Activated T-cell treated with anti-CD3 and anti-CD28 coated beads, Interleukin-2, amount 50 U/mL, for 48 hours (primary cell): Measurements from ENCODE around the gene SIRT6.
"Not testable (repeated sequence)": the region's sequence is repeated elsewhere in the genome, so short reads cannot be mapped to it uniquely, and the experiment has no call there.

ENCODE experiments used
- DNase-seq, 2 experiments: peaks; one replicate each; pipeline ENCODE4 v3.0.0-alpha.2; 2020

SIRT6 gene

DNA sequence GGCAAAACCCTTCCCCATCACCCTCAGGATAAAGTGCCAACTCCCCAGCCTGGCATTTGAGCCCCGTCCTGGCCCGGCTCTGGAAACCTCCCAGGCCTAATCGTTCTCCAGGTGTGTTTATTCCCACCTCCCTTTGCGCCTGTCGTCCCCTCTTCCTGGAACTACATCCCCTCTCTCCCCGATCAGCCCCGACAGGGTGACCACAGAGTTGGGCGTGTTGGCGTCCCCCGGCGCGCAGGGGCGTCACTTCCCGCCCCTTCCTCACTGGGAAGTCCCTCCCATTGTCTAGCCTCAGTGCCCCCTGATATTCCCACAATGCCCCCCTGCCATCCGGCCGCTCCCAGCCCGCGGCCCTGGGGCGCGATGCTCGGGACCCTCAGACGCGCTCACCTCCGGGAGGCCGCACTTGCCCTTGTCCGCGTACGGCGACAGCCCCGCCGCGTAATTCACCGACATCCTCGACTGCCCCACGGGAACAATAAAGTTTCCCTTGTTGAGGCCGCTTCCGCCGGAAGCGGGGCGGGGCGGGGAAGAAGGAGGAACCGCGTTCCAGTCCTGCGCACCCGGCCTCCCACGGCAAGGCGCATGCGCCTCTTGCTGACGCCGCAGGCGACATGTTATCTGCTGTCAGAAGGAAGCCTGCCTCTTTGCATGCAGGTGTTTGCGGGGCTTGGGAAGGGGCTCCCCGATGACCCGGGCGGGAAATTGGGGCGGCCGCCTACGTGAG lies at the start of gene SIRT6, which contains the start of gene ANKRD24:
TSS of gene SIRT6 (minus strand) at position 480 of the 727 bp plus-strand sequence. CDS start at position 456, 24 bp downstream.
TSS of gene ANKRD24 (plus strand) at position 606 of the 727 bp plus-strand sequence. CDS start 3,737 bp downstream, outside the sequence.
- DNase-seq: peak; percentile 95 to 96

DNA sequence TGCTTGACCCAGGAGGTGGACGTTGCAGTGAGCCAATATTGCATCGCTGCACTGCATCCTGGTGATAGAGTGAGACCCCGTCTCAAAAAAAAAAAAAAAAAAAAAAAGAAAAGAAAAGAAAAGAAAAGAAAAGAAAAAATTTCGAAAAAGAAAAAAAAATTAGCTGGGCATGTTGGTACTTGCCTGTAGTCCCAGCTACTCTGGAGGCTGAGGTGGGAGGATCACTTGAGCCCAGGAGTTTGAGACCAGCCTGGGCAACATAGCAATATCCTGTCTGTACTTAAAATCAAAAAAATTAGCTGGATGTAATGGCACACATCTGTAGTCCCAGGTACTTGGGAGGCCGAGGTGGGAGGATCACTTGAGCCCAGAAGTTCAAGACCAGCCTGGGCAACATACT lies 49.8 kb upstream of the SIRT6 start:
- not testable (repeated sequence) for DNase-seq

GRCh38 chr19:4231521-4231920 lies 49.2 kb upstream of the SIRT6 start:
- not testable (repeated sequence) for DNase-seq

DNA sequence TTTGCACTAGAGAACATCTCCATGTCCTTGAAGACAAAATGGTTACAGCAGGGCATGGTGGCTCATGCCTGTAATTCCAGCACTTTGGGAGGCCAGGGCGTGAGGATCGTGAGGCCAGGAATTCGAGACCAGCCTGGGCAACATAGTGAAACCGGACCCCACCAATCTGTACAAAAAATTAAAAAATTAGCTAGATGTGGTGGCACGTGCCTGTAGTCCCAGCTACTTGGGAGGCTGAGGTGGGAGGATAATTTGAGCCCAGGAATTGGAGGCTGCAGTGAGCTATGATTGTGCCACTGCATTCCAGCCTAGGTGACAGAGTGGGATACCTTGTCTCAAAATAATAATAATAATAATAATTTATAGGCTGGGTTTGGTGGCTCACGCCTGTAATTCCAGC lies 47.9 kb upstream of the SIRT6 start:
- DNase-seq: not testable (repeated sequence)

DNA sequence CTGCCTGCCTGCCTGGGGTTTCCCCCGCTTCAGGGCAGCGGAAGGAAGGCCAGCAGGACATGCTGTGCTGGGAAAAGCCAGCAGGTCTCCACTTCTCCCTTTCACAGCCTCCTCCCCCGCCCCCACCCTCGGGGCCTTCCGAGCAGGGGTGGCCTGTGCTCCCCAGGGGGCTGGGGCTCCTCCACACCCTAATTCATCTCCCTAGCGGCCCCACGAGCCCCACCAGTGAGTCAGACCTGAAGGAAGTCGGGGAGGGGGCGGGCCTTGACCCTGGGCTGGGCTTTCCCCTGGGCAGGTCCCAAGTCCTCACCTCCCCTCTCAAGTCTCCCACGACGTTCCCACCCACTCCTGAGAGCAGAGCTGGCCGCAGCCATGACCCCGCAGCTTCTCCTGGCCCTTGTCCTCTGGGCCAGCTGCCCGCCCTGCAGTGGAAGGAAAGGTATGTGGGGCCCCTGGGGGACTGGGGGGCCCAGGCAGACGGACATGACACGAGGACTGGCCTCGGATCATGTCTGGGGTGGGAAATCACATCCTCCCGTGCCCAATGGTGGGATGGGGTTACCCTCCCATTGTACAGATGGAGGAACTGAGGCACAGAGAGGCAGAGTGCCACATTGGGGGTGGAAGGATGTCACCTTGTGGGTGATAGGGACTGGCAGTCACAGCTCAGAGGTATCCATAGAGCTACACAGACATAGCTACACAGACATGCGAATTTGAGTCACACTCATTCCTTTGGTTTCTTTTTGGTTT lies 47.0 kb upstream of the SIRT6 start, which contains the start of gene EBI3:
TSS of gene EBI3 (plus strand) at position 345 of the 753 bp plus-strand sequence. CDS start at position 373, 28 bp downstream.
- peak; percentile 74 to 81 for DNase-seq

DNA sequence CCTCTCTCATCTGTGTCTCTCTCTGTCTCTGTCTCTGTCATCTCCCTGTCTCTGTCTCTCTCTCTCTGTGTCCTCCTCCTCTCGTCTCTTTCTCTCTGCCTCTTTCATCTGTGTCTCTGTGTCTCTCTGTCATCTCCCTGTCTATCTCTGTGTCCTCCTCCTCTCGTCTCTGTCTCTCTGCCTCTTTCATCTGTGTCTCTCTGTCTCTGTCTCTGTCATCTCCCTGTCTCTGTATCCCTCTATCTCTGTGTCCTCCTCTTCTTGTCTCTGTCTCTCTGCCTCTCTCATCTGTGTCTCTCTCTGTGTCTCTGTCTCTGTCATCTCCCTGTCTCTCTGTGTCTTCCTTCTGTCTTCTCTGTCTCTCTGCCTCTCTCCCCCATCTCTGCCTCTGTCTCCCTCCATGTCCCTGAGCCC lies 46.4 kb upstream of the SIRT6 start:
- no peak for DNase-seq

DNA sequence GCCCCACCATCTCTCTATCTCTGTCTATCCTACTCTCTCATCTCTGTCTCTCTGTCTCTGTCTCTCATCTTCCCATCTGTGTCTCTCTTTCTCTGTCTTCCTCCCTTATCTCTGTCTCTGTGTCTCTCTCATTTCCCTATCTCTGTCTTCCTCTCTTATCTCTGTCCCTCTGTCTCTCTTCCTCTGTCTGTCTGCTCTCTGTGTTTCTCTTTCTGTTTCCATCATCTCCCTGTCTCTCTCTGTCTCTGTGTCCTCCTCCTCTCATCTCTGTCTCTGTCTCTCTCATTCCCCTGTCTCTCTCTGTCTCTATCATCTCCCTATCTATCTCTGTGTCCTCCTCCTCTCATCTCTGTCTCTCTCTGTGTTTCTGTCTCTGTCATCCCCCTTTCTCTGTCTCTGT lies 45.4 kb upstream of the SIRT6 start:
- no peak for DNase-seq

GRCh38 chr19:4225885-4226284 lies 43.5 kb upstream of the SIRT6 start:
- DNase-seq: no peak

GRCh38 chr19:4224470-4224869 lies 42.1 kb upstream of the SIRT6 start:
- no peak for DNase-seq

DNA sequence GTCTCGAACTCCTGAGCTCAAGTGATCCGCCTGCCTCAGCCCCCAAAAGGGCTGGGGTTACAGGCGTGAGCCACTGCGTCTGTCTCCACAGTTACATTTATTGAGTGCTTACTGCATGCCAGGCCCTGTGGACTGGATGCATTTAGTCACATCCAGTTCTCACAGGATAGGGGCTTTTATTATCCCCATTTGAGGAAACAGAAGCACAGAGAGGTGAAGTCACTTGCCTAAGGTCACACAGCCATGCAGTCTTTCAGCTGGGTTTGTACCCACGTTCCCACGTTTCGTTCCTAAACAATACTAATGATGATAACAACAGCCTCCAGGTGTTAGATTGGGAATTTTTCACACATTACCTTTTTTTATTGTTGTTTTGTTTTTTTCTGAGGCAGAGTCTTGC lies 37.8 kb upstream of the SIRT6 start:
- no peak for DNase-seq

GRCh38 chr19:4218523-4218922 lies 36.2 kb upstream of the SIRT6 start:
- DNase-seq: not testable (repeated sequence)

- DNase-seq: no peak
These were observed 35.3 kb upstream of the SIRT6 start for GRCh38 chr19:4217429-4218264.

DNA sequence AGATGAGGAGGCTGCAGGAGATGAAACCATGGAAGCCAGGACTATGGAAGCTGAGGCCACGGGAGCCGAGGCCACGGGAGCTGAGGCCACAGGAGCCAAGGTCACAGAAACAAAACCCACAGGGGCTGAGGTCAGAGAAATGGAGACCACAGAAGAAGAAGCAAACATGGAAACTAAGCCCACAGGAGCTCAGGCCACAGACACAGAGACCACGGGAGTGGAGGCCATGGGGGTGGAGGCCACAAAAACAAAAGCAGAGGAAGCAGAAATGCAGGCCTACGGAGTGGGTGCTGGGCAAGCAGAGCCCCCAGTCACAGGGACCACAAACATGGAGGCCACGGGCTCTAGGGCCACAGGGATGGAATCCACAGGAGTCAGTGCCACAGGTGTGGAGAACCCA lies 34.5 kb upstream of the SIRT6 start:
- DNase-seq: no peak

GRCh38 chr19:4215807-4216206 lies 33.4 kb upstream of the SIRT6 start:
- DNase-seq: no peak

DNA sequence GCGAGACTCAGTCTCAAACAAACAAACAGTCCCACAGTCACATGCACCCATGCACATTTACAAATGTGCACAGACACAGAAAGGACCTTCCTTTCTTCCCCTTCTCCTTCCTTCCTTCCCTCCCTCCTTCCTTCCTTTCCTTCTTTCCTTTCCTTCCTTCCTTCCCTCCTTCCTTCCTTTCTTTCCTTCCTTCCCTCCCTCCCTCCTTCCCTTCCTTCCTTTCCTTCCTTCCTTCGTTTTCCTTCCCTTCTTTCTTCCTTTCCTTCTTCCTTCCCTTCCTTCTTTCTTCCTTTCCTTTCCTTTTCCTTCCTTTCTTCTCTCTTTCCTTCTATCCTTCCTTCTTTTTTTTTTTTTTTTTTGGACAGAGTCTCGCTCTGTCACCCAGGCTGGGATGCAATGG lies 30.8 kb upstream of the SIRT6 start:
- DNase-seq: no peak

DNA sequence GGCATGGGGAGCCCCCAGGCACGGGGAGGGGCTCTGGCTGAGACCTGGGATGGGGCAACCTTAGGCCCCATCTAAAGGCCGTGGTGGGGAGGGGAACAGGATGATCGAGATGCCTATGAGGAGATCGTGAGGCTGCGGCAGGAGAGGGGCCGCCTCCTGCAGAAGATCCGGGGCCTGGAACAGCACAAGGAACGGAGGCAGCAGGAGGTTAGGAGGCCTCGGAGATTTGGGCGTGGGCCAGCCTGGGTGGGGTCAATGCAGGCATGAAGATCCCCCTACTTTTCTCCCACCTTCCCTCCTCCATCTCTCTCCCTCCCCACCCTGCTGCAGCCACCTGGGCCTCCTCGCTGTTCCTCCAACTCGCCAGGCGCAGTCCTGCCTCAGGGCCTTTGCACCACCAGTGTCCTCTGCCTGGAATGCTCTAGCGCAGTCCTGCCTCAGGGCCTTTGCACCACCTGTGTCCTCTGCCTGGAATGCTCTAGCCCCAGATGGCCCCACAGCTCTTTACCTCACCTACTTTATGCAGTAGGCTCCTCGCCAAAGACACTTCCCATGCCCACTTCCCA lies 27.9 kb upstream of the SIRT6 start:
- no peak for DNase-seq

GRCh38 chr19:4208385-4209094 lies 26.2 kb upstream of the SIRT6 start:
- DNase-seq: no peak

GRCh38 chr19:4206818-4207484 lies 24.6 kb upstream of the SIRT6 start:
- DNase-seq: no peak

DNA sequence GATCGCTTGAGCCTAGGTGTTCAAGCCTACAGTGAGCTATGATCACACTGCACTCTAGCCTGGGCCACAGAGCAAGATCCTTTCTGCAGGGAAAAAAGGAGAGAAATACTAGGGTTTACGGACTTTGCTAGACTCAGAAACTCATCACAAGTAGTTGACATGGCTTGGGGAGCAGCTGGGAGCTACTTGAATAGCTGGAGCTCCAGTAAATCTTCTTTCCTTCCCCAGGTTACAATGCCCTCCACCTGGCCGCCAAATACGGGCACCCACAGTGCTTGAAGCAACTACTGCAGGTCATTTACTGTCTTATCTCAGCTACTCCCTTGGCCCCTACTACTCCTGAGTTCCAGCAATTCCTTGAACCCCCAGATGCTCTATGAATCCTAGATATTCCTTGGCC lies 19.4 kb upstream of the SIRT6 start:
- no peak for DNase-seq

DNA sequence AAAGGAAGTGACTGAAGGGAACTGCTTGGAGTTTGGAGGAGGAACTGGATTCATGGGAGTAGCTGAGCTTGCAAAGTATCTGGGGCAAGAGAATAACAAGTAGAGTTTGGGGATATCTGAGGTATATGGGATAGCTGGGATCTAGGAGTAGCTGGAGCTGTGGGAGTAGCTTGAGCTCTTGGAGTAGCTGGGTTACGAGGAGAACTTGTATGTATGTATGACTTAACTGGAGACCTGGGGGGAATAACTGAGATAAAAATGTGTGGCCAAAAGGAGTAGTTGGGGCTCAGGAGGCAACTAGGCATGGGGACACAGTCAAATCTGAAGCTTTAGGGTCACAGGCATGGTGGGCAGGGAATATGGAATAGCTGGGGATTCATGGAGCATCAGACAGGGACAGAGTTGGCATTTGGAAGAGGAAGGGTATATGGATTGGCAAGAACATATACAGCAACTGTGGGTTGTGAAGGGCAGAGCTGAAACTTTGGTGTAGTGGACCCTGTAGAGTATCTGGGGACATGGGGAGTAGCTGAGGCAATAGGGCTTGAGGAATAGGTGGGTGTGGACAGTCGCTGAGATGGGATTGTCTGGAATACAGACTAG lies 18.7 kb upstream of the SIRT6 start:
- DNase-seq: no peak

DNA sequence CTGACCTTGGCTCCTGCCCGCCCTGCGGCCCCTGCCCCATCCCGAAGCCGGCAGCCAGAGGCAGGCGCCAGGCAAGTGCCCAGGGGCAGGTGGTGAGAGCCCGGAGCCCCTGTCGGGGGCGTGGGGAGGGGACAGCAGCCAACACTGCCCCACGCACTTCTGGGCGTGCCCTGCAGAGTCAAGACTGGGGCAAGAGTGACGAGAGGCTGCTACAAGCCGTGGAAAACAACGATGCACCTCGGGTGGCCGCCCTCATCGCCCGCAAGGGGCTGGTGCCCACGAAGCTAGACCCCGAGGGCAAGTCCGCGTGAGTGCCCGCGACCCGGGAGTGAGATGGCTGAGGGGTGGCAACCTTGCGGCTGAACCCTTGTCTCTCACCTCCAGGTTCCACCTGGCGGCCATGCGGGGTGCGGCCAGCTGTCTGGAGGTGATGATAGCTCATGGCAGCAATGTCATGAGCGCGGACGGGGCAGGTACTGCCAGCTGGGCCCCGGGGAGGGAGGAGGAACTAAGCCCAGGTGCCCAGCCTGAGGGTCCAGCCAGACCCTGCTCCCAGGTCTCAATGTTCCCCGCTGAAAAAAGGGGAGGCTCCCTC lies 17.4 kb upstream of the SIRT6 start:
- no peak for DNase-seq
